K562 (cell line): ENCODE data around the gene FMNL3. TPM values are rescaled to one million over a fixed set of nuclear protein-coding genes. Genes with fewer than 3 reads are reported as not detected.

Experiments
- ARID2 ChIP-seq: fragments of 450-650 bp; IDR thresholded peaks from 2 replicates; pipeline ENCODE4 v1.6.1; 2017; ENCODE audit warnings: antibody characterized with exemption, mild to moderate bottlenecking
- BCOR ChIP-seq: fragments of 450-650 bp; IDR thresholded peaks from 2 replicates; pipeline ENCODE4 v1.6.1; 2016
- BRD9 ChIP-seq: fragments of 450-650 bp; IDR thresholded peaks from 2 replicates; pipeline ENCODE4 v1.6.1; 2018; ENCODE audit warnings: low read depth; ENCODE audit not compliant: partially characterized antibody
- DDX20 ChIP-seq: fragments of 450-650 bp; IDR thresholded peaks from 2 replicates; pipeline ENCODE4 v1.6.1; 2016; ENCODE audit warnings: missing genetic modification characterization, low read depth, mild to moderate bottlenecking, missing compliant biosample characterization, moderate library complexity
- FOXM1 ChIP-seq, 2 experiments: fragments of 450-650 bp in 1 of 2; sonication (generic) in 1 of 2; formaldehyde crosslinking in 1 of 2; IDR thresholded peaks; 2 replicates each; pipeline versions ENCODE4 v1.6.1 to v1.9.0; 2017 to 2022; ENCODE audit warnings: low read depth in 2 of 2, mild to moderate bottlenecking in 2 of 2, missing genetic modification reagents in 1 of 2, moderate library complexity in 1 of 2
- HCFC1 ChIP-seq: IDR thresholded peaks from 2 replicates; pipeline ENCODE4 v1.6.1; 2012; ENCODE audit warnings: low read depth, low read length, improper control_type of control experiment
- HDAC6 ChIP-seq: IDR thresholded peaks from 2 replicates; pipeline ENCODE4 v1.6.1; 2012; ENCODE audit warnings: low read depth, mild to moderate bottlenecking, control low read depth, inconsistent platforms, low read length, moderate library complexity
- HOXB6 ChIP-seq: fragments of 250-450 bp; sonication (Bioruptor Pico); IDR thresholded peaks from 2 replicates; pipeline ENCODE4 v1.5.1; 2022; ENCODE audit warnings: mild to moderate bottlenecking, borderline replicate concordance
- KLF16 ChIP-seq: IDR thresholded peaks from 2 replicates; pipeline ENCODE4 v1.6.1; 2016; ENCODE audit warnings: antibody characterized with exemption
- PHF8 ChIP-seq: fragments of 200-600 bp; sonication (generic); IDR thresholded peaks from 2 replicates; pipeline ENCODE4 v1.6.1; 2012; ENCODE audit warnings: mixed run types, mild to moderate bottlenecking, inconsistent platforms, low read length, moderate library complexity, borderline replicate concordance
- SAFB ChIP-seq: fragments of 200-400 bp; formaldehyde crosslinking; IDR thresholded peaks from 2 replicates; pipeline ENCODE4 v1.6.1; 2017; ENCODE audit warnings: low read depth, low read length, borderline replicate concordance
- ZNF24 ChIP-seq: fragments of 450-650 bp; IDR thresholded peaks from 2 replicates; pipeline ENCODE4 v1.6.1; 2016
- polyA plus RNA-seq, 8 experiments: library from polyadenylated mRNA; depleted of rRNA in 4 of 8; stranded (reverse) in 5 of 8; unstranded in 3 of 8; fragments of >200 nt; fragmentation: Nextera tagmentation in 2 of 8; fragmentation: Illumina TruSeq in 1 of 8; extraction: Ambion mirVana in 2 of 8; extraction: Trizol in 1 of 8; gene quantifications; 2 replicates each; pipeline versions ENCODE4 v1.2.1 to v1.2.3, GENCODE V29; 2011 to 2014; ENCODE audit warnings: inconsistent platforms in 1 of 8, missing spikeins in 1 of 8
- total RNA-seq, 7 experiments: library from RNA; depleted of rRNA in 6 of 7; stranded (reverse); fragments of >200 nt in 6 of 7; fragmentation: Illumina TruSeq in 2 of 7; extraction: Trizol in 2 of 7; gene quantifications; 2 replicates each; pipeline versions ENCODE4 v1.2.1 to v1.2.3, GENCODE V29; 2011 to 2021; ENCODE audit warnings: low replicate concordance in 1 of 7
- TF ChIP-seq, protein P1 (sequence below), 2 experiments: fragments of 450-650 bp in 1 of 2; sonication (generic) in 1 of 2; formaldehyde crosslinking in 1 of 2; IDR thresholded peaks in 1 of 2; conservative IDR thresholded peaks in 1 of 2; 2 replicates each; pipeline versions ENCODE4 v1.6.1 to v1.8.1; 2016 to 2023; ENCODE audit warnings: mild to moderate bottlenecking in 2 of 2, moderate library complexity in 2 of 2, inconsistent platforms in 1 of 2, missing genetic modification reagents in 1 of 2
- TF ChIP-seq, protein P2 (sequence below), 2 experiments: IDR thresholded peaks; 2 replicates each; pipeline ENCODE4 v1.6.1; 2011; ENCODE audit warnings: borderline replicate concordance in 1 of 2, control low read depth in 1 of 2, low read depth in 1 of 2, low read length in 1 of 2, mild to moderate bottlenecking in 1 of 2, mixed read lengths in 1 of 2, moderate library complexity in 1 of 2; ENCODE audit not compliant: insufficient read depth in 1 of 2, insufficient read length in 1 of 2, poor library complexity in 1 of 2, severe bottlenecking in 1 of 2; ENCODE audit errors: extremely low read depth in 1 of 2
- TF ChIP-seq, protein P3 (sequence below): sonication (generic); formaldehyde crosslinking; IDR thresholded peaks from 2 replicates; pipeline ENCODE4 v1.9.0; 2022; ENCODE audit warnings: mild to moderate bottlenecking, missing genetic modification reagents
- TF ChIP-seq, protein P4 (sequence below): sonication (generic); formaldehyde crosslinking; IDR thresholded peaks from 2 replicates; pipeline ENCODE4 v1.8.0; 2022; ENCODE audit warnings: missing genetic modification reagents, mild to moderate bottlenecking, borderline replicate concordance
- TF ChIP-seq, protein P5 (sequence below): fragments of 450-650 bp; formaldehyde crosslinking; IDR thresholded peaks from 2 replicates; pipeline ENCODE4 v1.4.0; 2022; ENCODE audit warnings: mild to moderate bottlenecking, moderate library complexity
- TF ChIP-seq, protein P6 (sequence below): sonication (generic); formaldehyde crosslinking; IDR thresholded peaks from 2 replicates; pipeline ENCODE4 v1.8.0; 2022; ENCODE audit warnings: mild to moderate bottlenecking, missing genetic modification reagents, borderline replicate concordance

FMNL3 gene
- total and polyA plus RNA-seq, 9 of the 15 experiments (the other 6 are each of a cell fraction or from before 2014, with no cell fraction given) = 0.49 to 14.4 (median 6.8) TPM

DNA sequence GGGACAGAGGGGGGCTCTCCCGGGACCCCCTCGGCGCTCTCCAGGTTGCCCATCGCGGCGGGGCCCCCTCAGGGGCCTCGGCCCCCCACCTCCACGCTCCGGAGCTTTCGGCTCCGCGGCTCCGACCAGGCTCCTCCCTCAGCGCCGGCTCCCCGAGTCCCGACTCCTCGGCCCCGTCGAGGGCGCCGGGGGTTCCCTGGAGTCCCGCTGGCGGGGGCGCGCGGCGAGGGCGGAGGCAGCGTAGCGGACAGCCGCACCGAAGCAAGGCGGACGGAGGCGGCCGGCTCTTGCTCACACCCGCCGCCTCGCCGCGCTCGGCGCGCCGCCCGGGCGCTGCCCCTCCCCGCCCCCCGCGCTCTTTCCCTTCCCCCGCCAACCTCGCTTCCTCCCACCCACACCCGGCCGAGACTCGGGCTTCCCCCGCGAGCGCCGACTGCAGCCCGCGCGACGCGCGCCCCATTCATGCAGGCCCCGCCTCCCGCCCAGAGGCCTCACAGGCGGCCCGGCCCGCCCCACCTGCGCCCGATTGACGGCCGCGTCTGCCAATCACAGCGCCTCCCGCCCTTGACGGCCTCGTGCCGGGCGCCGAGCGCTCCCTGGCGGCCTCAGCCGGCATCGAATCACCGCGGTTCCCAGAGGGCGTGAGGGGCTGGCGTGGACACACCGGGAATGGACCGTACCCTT is at the start of gene FMNL3 (continued):
- TF ChIP-seq, protein P1, sequence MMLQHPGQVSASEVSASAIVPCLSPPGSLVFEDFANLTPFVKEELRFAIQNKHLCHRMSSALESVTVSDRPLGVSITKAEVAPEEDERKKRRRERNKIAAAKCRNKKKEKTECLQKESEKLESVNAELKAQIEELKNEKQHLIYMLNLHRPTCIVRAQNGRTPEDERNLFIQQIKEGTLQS (IDR thresholded peaks at IDR 0.05) = no peak
- TF ChIP-seq, protein P1 (CRISPR knock-in tag; conservative IDR thresholded peaks at IDR 0.05) = peak; percentile 92
- TF ChIP-seq HCFC1 (0 out of 2 replicates have a peak, but pooled peaks have one; percentile 40), FOXM1 (IDR thresholded peaks at IDR 0.05; ENCODE audit: low read depth) (no peak), FOXM1 (CRISPR knock-in tag; IDR thresholded peaks at IDR 0.05; ENCODE audit: low read depth) (peak; percentile 92; the same call in 1 of the 2 replicates), ARID2 (peak; percentile 92), KLF16 (0 out of 2 replicates have a peak, but pooled peaks have one; percentile 39), SAFB (peak; percentile 68; the same call in 1 of the 2 replicates), HOXB6 (CRISPR knock-in tag) (no peak), ZNF24 (peak; percentile 20; the same call in 1 of the 2 replicates), BRD9 (no peak), BCOR (0 out of 2 replicates have a peak, but pooled peaks have one; percentile 26), HDAC6 (no peak), DDX20 (no peak), PHF8 (peak; percentile 67; the same call in 1 of the 2 replicates)
- TF ChIP-seq, protein P2, sequence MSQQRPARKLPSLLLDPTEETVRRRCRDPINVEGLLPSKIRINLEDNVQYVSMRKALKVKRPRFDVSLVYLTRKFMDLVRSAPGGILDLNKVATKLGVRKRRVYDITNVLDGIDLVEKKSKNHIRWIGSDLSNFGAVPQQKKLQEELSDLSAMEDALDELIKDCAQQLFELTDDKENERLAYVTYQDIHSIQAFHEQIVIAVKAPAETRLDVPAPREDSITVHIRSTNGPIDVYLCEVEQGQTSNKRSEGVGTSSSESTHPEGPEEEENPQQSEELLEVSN (IDR thresholded peaks at IDR 0.05; ENCODE audit: borderline replicate concordance in 1 of 2, extremely low read depth in 1 of 2, insufficient read depth in 1 of 2, insufficient read length in 1 of 2, low read depth in 1 of 2, low read length in 1 of 2, poor library complexity in 1 of 2, severe bottlenecking in 1 of 2) = peak; percentile 100
- TF ChIP-seq, protein P3, sequence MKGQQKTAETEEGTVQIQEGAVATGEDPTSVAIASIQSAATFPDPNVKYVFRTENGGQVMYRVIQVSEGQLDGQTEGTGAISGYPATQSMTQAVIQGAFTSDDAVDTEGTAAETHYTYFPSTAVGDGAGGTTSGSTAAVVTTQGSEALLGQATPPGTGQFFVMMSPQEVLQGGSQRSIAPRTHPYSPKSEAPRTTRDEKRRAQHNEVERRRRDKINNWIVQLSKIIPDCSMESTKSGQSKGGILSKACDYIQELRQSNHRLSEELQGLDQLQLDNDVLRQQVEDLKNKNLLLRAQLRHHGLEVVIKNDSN (CRISPR knock-in tag) = peak; percentile 75
- TF ChIP-seq, protein P4, sequence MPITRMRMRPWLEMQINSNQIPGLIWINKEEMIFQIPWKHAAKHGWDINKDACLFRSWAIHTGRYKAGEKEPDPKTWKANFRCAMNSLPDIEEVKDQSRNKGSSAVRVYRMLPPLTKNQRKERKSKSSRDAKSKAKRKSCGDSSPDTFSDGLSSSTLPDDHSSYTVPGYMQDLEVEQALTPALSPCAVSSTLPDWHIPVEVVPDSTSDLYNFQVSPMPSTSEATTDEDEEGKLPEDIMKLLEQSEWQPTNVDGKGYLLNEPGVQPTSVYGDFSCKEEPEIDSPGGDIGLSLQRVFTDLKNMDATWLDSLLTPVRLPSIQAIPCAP (CRISPR knock-in tag) = no peak
- TF ChIP-seq, protein P5, sequence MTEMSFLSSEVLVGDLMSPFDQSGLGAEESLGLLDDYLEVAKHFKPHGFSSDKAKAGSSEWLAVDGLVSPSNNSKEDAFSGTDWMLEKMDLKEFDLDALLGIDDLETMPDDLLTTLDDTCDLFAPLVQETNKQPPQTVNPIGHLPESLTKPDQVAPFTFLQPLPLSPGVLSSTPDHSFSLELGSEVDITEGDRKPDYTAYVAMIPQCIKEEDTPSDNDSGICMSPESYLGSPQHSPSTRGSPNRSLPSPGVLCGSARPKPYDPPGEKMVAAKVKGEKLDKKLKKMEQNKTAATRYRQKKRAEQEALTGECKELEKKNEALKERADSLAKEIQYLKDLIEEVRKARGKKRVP = no peak
- TF ChIP-seq, protein P6, sequence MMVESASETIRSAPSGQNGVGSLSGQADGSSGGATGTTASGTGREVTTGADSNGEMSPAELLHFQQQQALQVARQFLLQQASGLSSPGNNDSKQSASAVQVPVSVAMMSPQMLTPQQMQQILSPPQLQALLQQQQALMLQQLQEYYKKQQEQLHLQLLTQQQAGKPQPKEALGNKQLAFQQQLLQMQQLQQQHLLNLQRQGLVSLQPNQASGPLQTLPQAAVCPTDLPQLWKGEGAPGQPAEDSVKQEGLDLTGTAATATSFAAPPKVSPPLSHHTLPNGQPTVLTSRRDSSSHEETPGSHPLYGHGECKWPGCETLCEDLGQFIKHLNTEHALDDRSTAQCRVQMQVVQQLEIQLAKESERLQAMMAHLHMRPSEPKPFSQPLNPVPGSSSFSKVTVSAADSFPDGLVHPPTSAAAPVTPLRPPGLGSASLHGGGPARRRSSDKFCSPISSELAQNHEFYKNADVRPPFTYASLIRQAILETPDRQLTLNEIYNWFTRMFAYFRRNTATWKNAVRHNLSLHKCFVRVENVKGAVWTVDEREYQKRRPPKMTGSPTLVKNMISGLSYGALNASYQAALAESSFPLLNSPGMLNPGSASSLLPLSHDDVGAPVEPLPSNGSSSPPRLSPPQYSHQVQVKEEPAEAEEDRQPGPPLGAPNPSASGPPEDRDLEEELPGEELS (CRISPR knock-in tag) = peak; percentile 88; the same call in 1 of the 2 replicates
